Naive thymus-derived CD4-positive, alpha-beta T cell (primary cell): ENCODE measurements around the gene DNAJC5. TPM values are rescaled to one million over a fixed set of nuclear protein-coding genes. Genes with fewer than 3 reads are reported as not detected.

ENCODE experiments used
- ATAC-seq: fragments of 150-1000 bp; cut with Tn5 transposase; 2 replicates; pipeline ENCODE4 v1.10.0; 2021; ENCODE audit warnings: mild to moderate bottlenecking, moderate library complexity
- CTCF ChIA-PET: fragments of 350-600 bp; sonication (Branson Sonifier 250); formaldehyde crosslinking; loops from one replicate; lab custom pipeline; 2021; ENCODE audit warnings: antibody characterized with exemption; lab: Charles Lee
- POLR2A ChIA-PET: fragments of 350-600 bp; sonication (Branson Sonifier 250); formaldehyde crosslinking; loops from one replicate; lab custom pipeline; 2021; ENCODE audit warnings: antibody characterized with exemption, inconsistent platforms; lab: Charles Lee
- DNase-seq, 9 donors: peaks; one replicate each; pipeline versions ENCODE4 v3.0.0 to v3.0.0-alpha.2; 2020 to 2022; ENCODE audit warnings: mixed read lengths in 1 of 9
- H3K27ac ChIP-seq: one replicate; pipeline ENCODE4 v1.7.0; 2013; ENCODE audit warnings: mild to moderate bottlenecking, low read depth, low read length, moderate library complexity
- H3K27me3 ChIP-seq, 2 donors: one replicate each; pipeline ENCODE4 v1.7.0; 2013; ENCODE audit warnings: low read length in 2 of 2, mild to moderate bottlenecking in 2 of 2, moderate library complexity in 2 of 2; ENCODE audit not compliant: control insufficient read depth in 2 of 2, insufficient read depth in 2 of 2
- H3K36me3 ChIP-seq, 3 experiments: 1 replicate in 2 of 3; 2 replicates in 1 of 3; pipeline ENCODE4 v1.7.0; 2013; ENCODE audit warnings: low read length in 3 of 3, mild to moderate bottlenecking in 3 of 3, moderate library complexity in 1 of 3; ENCODE audit not compliant: insufficient read depth in 3 of 3, control insufficient read depth in 2 of 3
- H3K4me1 ChIP-seq, 2 donors: one replicate each; pipeline ENCODE4 v1.7.0; 2013; ENCODE audit warnings: low read length in 2 of 2, mild to moderate bottlenecking in 2 of 2, moderate library complexity in 1 of 2; ENCODE audit not compliant: control insufficient read depth in 2 of 2, insufficient read depth in 2 of 2
- H3K4me3 ChIP-seq: 2 replicates; pipeline ENCODE4 v1.7.0; 2013; ENCODE audit warnings: mild to moderate bottlenecking, low read length
- H3K9me3 ChIP-seq, 3 experiments: 1 replicate in 2 of 3; 2 replicates in 1 of 3; pipeline ENCODE4 v1.7.0; 2013; ENCODE audit warnings: low read length in 3 of 3; ENCODE audit not compliant: control insufficient read depth in 2 of 3
- H3K27ac Mint-ChIP-seq, 9 donors: one replicate each; pipeline ENCODE4 v1.8.0; 2020 to 2022; ENCODE audit warnings: mixed read lengths in 9 of 9, mild to moderate bottlenecking in 8 of 9, moderate library complexity in 5 of 9, inconsistent platforms in 2 of 9
- H3K27me3 Mint-ChIP-seq, 5 donors: one replicate each; pipeline ENCODE4 v1.8.0; 2021 to 2022; ENCODE audit warnings: mixed read lengths in 5 of 5, mild to moderate bottlenecking in 1 of 5
- H3K36me3 Mint-ChIP-seq, 5 donors: one replicate each; pipeline ENCODE4 v1.8.0; 2020 to 2022; ENCODE audit warnings: mixed read lengths in 5 of 5, mild to moderate bottlenecking in 3 of 5, inconsistent platforms in 1 of 5
- H3K4me1 Mint-ChIP-seq, 7 donors: one replicate each; pipeline ENCODE4 v1.8.0; 2020 to 2022; ENCODE audit warnings: mixed read lengths in 7 of 7, mild to moderate bottlenecking in 3 of 7, inconsistent platforms in 1 of 7
- H3K4me3 Mint-ChIP-seq, 10 donors: one replicate each; pipeline ENCODE4 v1.8.0; 2020 to 2022; ENCODE audit warnings: mild to moderate bottlenecking in 10 of 10, mixed read lengths in 10 of 10, moderate library complexity in 6 of 10, inconsistent platforms in 2 of 10
- H3K9me3 Mint-ChIP-seq, 11 donors: one replicate each; pipeline ENCODE4 v1.8.0; 2020 to 2022; ENCODE audit warnings: mixed read lengths in 11 of 11, mild to moderate bottlenecking in 4 of 11, inconsistent platforms in 1 of 11, moderate library complexity in 1 of 11
- intact Hi-C, 2 donors: fragments of 100-400 bp; cut with micrococcal nuclease; formaldehyde crosslinking; loops; one replicate each; pipeline ENCODE4 v1.15.1; 2023
- polyA plus RNA-seq, 2 donors: library from polyadenylated mRNA; unstranded; fragments of 300-500 nt; fragmentation: Illumina TruSeq; gene quantifications; one replicate each; pipeline ENCODE4 v1.2.3, GENCODE V29; 2021
- total RNA-seq, 6 experiments: library from RNA in 5 of 6; stranded (reverse) in 5 of 6; gene quantifications; 1 replicate in 5 of 6; 2 replicates in 1 of 6; pipeline ENCODE4 v1.2.3 and lab custom pipeline; 2021 to 2026

Gene DNAJC5
- total and polyA plus RNA-seq, 7 experiments from 2014 or later, result 7.5 to 56.8 (median 45.4) TPM

DNA sequence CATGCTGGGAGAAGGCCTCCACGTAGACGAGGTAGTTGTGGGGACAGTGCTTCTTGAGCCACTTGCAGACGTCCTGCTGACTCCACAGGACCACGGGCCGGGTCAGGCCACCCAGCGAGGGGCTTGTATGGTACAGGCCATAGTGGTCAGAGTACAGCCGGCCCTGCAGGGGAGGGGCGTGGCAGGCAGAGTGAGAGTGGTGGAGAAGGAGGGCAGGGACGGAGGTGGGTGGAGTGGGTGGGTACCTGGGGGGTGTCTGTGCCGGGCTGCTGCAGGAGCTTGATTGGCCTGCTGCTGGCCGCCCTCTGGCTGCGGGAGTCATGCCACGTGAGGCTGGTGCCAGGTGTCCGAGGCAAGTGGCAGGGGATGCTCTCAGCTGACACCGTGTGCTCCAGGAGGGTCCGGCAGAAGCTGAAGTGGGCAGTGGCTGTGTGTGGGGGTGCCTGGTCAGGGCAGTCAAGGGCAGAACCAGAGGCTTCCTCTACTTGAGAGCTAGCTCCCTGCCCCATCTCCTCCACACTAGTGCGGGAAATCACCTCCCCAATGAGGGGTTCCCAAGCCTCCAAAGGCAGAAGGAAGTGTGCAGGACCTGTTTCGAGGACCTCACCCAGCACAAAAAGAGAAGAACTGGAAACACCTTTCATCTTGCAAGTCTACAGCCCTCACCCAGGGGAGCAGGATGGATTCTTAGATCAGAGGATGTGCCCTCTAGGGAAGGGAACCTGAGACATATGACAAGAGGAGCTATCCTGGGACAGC is 82.2 kb downstream of the DNAJC5 start:
- Mint-ChIP-seq H3K27me3 (no peaks in the 10 kb centered on the region), H3K27ac (peak overlapping the region; percentile 71 to 93 (median 86)), H3K4me3 (peak overlapping the region; percentile 72 to 96 (median 82)), H3K9me3 (peaks cover 0 to 3% (median 0%) of the 10 kb centered on the region in 11 donors), H3K4me1 (peaks cover 55 to 77% (median 73%) of the 10 kb centered on the region in 7 donors), H3K36me3 (peaks cover 0 to 21% (median 3%) of the 10 kb centered on the region in 5 donors)
- ChIA-PET POLR2A (interaction anchor here (0.7 to 1.5 kb wide), 8 partner anchors 9 to 390 kb away, joined by 3 to 8 read pairs (median 3); partner anchors contain the start of genes LIME1 and TPD52L2), CTCF (interaction anchor here (0.6 kb wide), 1 partner anchor 276 kb away, joined by 3 read pairs; no protein-coding TSS in a partner anchor)
- Histone ChIP-seq H3K9me3 (no peaks in the 10 kb centered on the region), H3K4me3 (peak overlapping the region; percentile 65), H3K27me3 (no peaks in the 10 kb centered on the region), H3K27ac (peak overlapping the region; percentile 78), H3K4me1 (peaks cover 30 to 47% of the 10 kb centered on the region in 2 donors), H3K36me3 (peaks cover 0 to 14% (median 0%) of the 10 kb centered on the region in 3 experiments)
- intact Hi-C loops, result loop anchor here (5.0 kb wide), 2 partner anchors 35 to 240 kb away; partner anchors contain the start of genes LIME1 (in 1 of the 2) and SLC2A4RG (in 1 of the 2)
- ATAC-seq, result no peak
- DNase-seq, result no peak

DNA sequence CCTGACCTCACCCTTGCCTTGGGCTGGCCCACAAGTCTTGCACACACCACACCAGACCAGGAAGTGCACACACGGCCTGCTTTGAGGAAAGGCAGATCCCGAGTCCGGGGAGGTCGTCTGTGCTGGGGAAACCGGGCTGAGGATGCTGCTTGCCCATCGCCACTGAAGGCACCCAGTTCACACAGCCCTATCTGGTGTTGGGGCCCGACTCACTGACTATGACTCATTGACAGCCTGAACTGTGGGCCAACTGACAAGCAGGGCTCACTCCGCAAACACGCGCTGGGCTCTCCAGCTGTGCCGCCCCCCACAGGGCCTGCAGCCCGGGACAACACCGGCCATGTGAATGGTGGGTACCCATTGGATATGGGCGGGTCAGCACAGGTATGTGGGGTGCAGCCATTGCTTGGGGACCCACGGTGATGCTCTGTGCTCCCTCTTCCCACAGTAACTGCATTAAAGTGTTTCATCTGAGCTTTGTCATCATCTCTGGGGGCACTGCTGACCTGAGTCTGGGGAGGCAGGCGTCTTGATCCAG is 82.9 kb downstream of the DNAJC5 start:
- peaks cover 61 to 77% (median 73%) of the 10 kb centered on the region in 7 donors for H3K4me1 Mint-ChIP-seq
- DNase-seq, result peak in 3 of 9 donors; percentile 19 to 65 (median 44)
- CTCF ChIA-PET, result interaction anchor here (0.6 to 0.8 kb wide), 2 partner anchors 61 to 276 kb away, joined by 3 to 4 read pairs; no protein-coding TSS in a partner anchor
- Histone ChIP-seq H3K27ac (peak overlapping the region; percentile 78), H3K9me3 (no peaks in the 10 kb centered on the region), H3K4me3 (peak overlapping the region; percentile 65), H3K27me3 (no peaks in the 10 kb centered on the region), H3K4me1 (peaks cover 34 to 53% of the 10 kb centered on the region in 2 donors), H3K36me3 (peaks cover 0 to 18% (median 0%) of the 10 kb centered on the region in 3 experiments)
- peaks cover 0 to 25% (median 9%) of the 10 kb centered on the region in 5 donors for H3K36me3 Mint-ChIP-seq
- H3K27me3 Mint-ChIP-seq, result no peaks in the 10 kb centered on the region
- peaks cover 0 to 3% (median 0%) of the 10 kb centered on the region in 11 donors for H3K9me3 Mint-ChIP-seq
- H3K27ac Mint-ChIP-seq, result peak overlapping the region; percentile 66 to 93 (median 88)
- intact Hi-C loops, result loop anchor here (5.0 kb wide), 2 partner anchors 34 to 241 kb away; partner anchors contain the start of genes LIME1 (in 1 of the 2) and SLC2A4RG (in 1 of the 2)
- H3K4me3 Mint-ChIP-seq, result peak overlapping the region; percentile 75 to 96 (median 84)
- POLR2A ChIA-PET, result interaction anchor here (0.7 to 1.5 kb wide), 8 partner anchors 9 to 391 kb away, joined by 3 to 8 read pairs (median 3); partner anchors contain the start of genes LIME1 and TPD52L2
- ATAC-seq, result peak; percentile 19

DNA sequence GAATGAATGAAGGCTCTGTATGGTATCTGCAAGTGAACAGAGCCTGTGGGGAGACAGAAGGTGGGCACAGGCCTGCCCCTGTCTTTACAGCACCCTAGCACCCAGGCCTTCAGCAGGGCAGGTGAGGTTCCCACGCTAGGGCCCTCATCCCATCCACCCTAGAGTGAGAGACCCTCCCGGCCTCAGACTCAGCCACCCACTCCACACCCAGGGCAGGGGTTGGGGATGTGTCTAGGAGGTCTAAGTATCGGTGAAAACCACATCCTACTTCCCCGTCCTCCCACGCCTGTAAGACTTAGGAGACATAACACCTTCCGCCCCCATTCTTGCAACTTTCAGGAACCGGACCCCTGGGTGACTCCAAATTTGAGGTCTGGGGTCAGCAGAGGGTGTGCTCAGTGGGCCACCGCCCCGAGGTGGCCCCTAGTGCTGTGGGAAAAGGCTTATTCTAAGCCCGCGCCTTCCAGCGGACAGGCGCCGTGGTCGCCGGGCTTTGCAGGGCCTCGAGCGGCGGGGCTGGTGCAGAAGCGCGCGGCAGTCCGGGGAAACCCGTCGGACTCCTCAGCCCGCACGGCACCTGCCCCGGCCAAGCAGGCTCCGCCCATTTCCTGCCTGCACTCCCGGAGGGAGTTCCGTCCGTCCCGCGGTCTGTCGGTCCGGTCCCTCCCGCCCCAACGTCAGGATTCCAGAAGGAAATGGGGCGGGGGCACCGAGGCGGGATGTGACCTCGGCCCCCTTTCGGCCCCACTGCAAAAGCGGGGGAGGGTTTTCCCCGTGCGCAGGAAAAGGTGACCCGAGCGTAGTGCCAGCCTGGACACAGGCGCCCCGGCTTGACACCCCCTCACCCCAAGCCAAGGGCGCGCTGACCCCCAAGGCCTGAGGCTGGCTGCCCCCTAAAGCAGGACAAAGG is 83.6 kb downstream of the DNAJC5 start:
- Mint-ChIP-seq H3K4me1 (peaks cover 63 to 77% (median 73%) of the 10 kb centered on the region in 7 donors), H3K36me3 (peaks cover 0 to 29% (median 14%) of the 10 kb centered on the region in 5 donors), H3K9me3 (peaks cover 0 to 5% (median 0%) of the 10 kb centered on the region in 11 donors), H3K27me3 (no peaks in the 10 kb centered on the region), H3K4me3 (peak overlapping the region; percentile 75 to 96 (median 84)), H3K27ac (peak overlapping the region; percentile 66 to 93 (median 88))
- POLR2A ChIA-PET, result interaction anchor here (0.6 to 2.5 kb wide), 13 partner anchors 12 to 337 kb away, joined by 3 to 37 read pairs (median 5); partner anchors contain the start of genes LIME1, OPRL1, RGS19 and TPD52L2
- intact Hi-C loops, result loop anchor here (1.0 to 5.0 kb wide), 3 partner anchors 34 to 241 kb away; partner anchors contain the start of genes LIME1 (in 1 of the 2) and SLC2A4RG (in 1 of the 2)
- CTCF ChIA-PET, result interaction anchor here (0.6 to 2.3 kb wide), 4 partner anchors 10 to 277 kb away, joined by 3 to 27 read pairs (median 4); no protein-coding TSS in a partner anchor
- Histone ChIP-seq H3K36me3 (peaks cover 0 to 25% (median 5%) of the 10 kb centered on the region in 3 experiments), H3K27me3 (no peaks in the 10 kb centered on the region), H3K4me1 (peaks cover 34 to 56% of the 10 kb centered on the region in 2 donors), H3K9me3 (no peaks in the 10 kb centered on the region), H3K4me3 (peak overlapping the region; percentile 65), H3K27ac (peak overlapping the region; percentile 78)
- DNase-seq (peak in 6 of 9 donors; percentile 27 to 84 (median 38)), ATAC-seq (no peak)

DNA sequence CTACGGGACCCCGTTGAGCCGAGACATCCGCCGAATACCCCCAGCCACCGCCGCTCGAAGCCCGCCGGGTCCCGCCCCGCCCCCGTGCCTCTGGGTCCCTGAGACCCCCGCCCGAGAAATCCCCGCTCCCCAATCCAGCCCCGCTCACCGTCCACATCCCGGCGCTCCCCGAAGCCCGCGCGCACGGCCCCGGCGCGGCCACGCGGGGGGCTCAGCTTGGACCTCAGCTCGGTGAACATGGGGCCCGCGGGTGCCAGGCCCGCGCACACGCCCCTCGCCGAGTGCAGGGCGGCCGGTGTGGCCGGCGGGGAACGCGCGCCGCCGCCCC is 84.3 kb downstream of the DNAJC5 start:
- Histone ChIP-seq H3K27me3 (no peaks in the 10 kb centered on the region), H3K27ac (peak overlapping the region; percentile 78), H3K9me3 (no peaks in the 10 kb centered on the region), H3K36me3 (peaks cover 0 to 31% (median 5%) of the 10 kb centered on the region in 3 experiments), H3K4me3 (peak overlapping the region; percentile 65), H3K4me1 (peaks cover 34 to 49% of the 10 kb centered on the region in 2 donors)
- Mint-ChIP-seq H3K27me3 (no peaks in the 10 kb centered on the region), H3K9me3 (peaks cover 0 to 5% (median 0%) of the 10 kb centered on the region in 11 donors), H3K27ac (peak overlapping the region in 2 of 9 donors; percentile 38 to 91), H3K4me3 (peak overlapping the region; percentile 49 to 96 (median 82)), H3K4me1 (peaks cover 58 to 72% (median 67%) of the 10 kb centered on the region in 7 donors), H3K36me3 (peaks cover 0 to 27% (median 14%) of the 10 kb centered on the region in 5 donors)
- ChIA-PET POLR2A (interaction anchor here (0.6 to 2.5 kb wide), 13 partner anchors 22 to 1854 kb away, joined by 3 to 37 read pairs (median 7); partner anchors contain the start of genes LIME1, OPRL1, RGS19 and TPD52L2), CTCF (interaction anchor here (0.7 to 2.3 kb wide), 4 partner anchors 10 to 85 kb away, joined by 3 to 27 read pairs (median 4); no protein-coding TSS in a partner anchor)
- intact Hi-C loops, result loop anchor here (1.0 to 5.0 kb wide), 3 partner anchors 33 to 242 kb away; partner anchors contain the start of genes LIME1 (in 1 of the 2) and SLC2A4RG (in 1 of the 2)
- DNase-seq (no peak), ATAC-seq (no peak)

DNA sequence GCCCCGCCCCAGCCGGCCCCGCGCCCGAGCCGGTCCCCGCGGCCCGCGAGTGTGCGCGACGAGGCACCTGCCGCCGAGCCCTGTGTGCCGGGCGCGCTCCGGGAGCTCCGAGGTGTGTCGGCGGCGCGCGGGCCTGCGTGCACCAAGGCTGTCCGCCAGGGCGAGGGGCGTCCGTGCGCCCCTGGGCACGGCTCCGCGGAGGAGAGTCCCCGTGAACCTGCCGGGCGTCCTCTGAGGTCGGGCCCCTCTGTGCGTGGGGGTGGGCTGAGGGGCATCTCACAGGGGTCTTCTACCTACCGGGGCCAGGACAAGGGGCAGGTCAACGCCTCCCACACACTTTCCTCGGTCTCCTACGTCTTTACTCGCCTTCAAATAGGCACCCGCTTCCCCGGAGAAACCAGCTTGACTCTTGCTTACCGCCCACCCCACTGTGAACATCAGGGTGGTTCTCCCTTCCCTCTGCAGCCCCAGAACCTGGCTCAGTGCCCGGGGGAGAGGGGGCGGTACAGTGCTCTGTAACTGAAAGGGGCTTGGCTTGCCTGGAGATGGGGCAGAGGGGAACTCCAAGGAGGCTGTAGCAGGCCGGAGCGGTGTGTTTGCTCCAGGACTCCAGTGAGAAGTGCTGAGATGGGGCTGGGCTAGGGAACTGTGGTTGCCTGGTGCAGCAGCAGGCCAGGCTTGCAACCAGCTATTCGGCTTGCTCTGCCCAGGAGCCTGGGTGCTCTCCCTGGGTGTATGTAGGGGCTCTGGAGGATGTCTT is 84.8 kb downstream of the DNAJC5 start, which contains the start of gene SAMD10:
TSS of gene SAMD10 (minus strand) at position 86 of the 760 bp plus-strand sequence. CDS start 175 bp downstream, outside the sequence.
- intact Hi-C loops, result loop anchor here (1.0 to 5.0 kb wide), 12 partner anchors 23 to 459 kb away; partner anchors contain the start of genes LIME1 (in 1 of the 2), PPDPF (in 1 of the 2), SLC2A4RG (in 1 of the 2) and UCKL1 (in 1 of the 2)
- H3K27ac Mint-ChIP-seq, result peak within 1 kb of the TSS; percentile 87 to 99 (median 96)
- ATAC-seq (peak; percentile 40), DNase-seq (peak; percentile 42 to 83 (median 65))
- Histone ChIP-seq H3K27ac (peak within 1 kb of the TSS; percentile 95), H3K4me1 (peaks cover 34 to 47% of the 10 kb centered on the region in 2 donors), H3K4me3 (peak within 1 kb of the TSS; percentile 78), H3K27me3 (no peaks in the 10 kb centered on the region), H3K36me3 (peaks cover 4 to 32% (median 8%) of the 10 kb centered on the region in 3 experiments), H3K9me3 (no peaks in the 10 kb centered on the region)
- H3K9me3 Mint-ChIP-seq, result peaks cover 0 to 5% (median 0%) of the 10 kb centered on the region in 11 donors
- peaks cover 60 to 75% (median 69%) of the 10 kb centered on the region in 7 donors for H3K4me1 Mint-ChIP-seq
- H3K36me3 Mint-ChIP-seq, result peaks cover 4 to 30% (median 18%) of the 10 kb centered on the region in 5 donors
- H3K27me3 Mint-ChIP-seq, result no peaks in the 10 kb centered on the region
- ChIA-PET POLR2A (interaction anchor here (0.6 to 2.5 kb wide), 25 partner anchors 12 to 1855 kb away, joined by 3 to 37 read pairs (median 4); partner anchors contain the start of genes DNAJC5, LIME1, OPRL1 and PPDPF), CTCF (interaction anchor here (0.7 to 2.3 kb wide), 13 partner anchors 11 to 190 kb away, joined by 3 to 27 read pairs (median 4); no protein-coding TSS in a partner anchor)
- H3K4me3 Mint-ChIP-seq, result peak within 1 kb of the TSS; percentile 88 to 97 (median 95)
